Calu3 (cell line): ENCODE data around the gene BAD. TPM values are rescaled to one million over a fixed set of nuclear protein-coding genes. Genes with fewer than 3 reads are reported as not detected.

Experiments
- BruUV-seq: library from RNA; stranded (reverse); fragments of 400-500 nt; replicated peaks from 2 replicates; lab custom pipeline; 2021; lab: Mats Ljungman, UMichigan
- CTCF ChIA-PET: fragments of 300-600 bp; sonication (Branson Sonifier 250); formaldehyde crosslinking; loops from one replicate; lab custom pipeline; 2022; ENCODE audit warnings: antibody characterized with exemption; lab: Charles Lee
- DNase-seq: peaks from one replicate; pipeline ENCODE4 v3.0.0; 2022
- H3K27ac Mint-ChIP-seq: one replicate; pipeline ENCODE4 v1.8.0; 2022; ENCODE audit warnings: mixed read lengths; ENCODE audit not compliant: unreplicated experiment
- H3K27me3 Mint-ChIP-seq: one replicate; pipeline ENCODE4 v1.8.0; 2022; ENCODE audit warnings: mixed read lengths; ENCODE audit not compliant: unreplicated experiment
- H3K36me3 Mint-ChIP-seq: one replicate; pipeline ENCODE4 v1.8.0; 2022; ENCODE audit warnings: mild to moderate bottlenecking, moderate library complexity, mixed read lengths; ENCODE audit not compliant: insufficient read depth, unreplicated experiment
- H3K4me1 Mint-ChIP-seq: one replicate; pipeline ENCODE4 v1.8.0; 2022; ENCODE audit warnings: mild to moderate bottlenecking, low read depth, mixed read lengths; ENCODE audit not compliant: unreplicated experiment
- H3K4me3 Mint-ChIP-seq: one replicate; pipeline ENCODE4 v1.8.0; 2022; ENCODE audit warnings: mild to moderate bottlenecking, low read depth, moderate library complexity, mixed read lengths; ENCODE audit not compliant: unreplicated experiment
- H3K9me3 Mint-ChIP-seq: one replicate; pipeline ENCODE4 v1.8.0; 2022; ENCODE audit warnings: low read depth, mixed read lengths; ENCODE audit not compliant: unreplicated experiment
- CTCF ChIP-seq: fragments of 200-600 bp; IDR thresholded peaks from one replicate; pipeline ENCODE4 v1.8.0; 2022; ENCODE audit warnings: antibody characterized with exemption; ENCODE audit not compliant: unreplicated experiment
- intact Hi-C: fragments of 100-400 bp; cut with micrococcal nuclease; formaldehyde crosslinking; loops from one replicate; pipeline ENCODE4 v1.10.0; 2022; ENCODE audit not compliant: unreplicated experiment
- total RNA-seq: library from RNA; stranded (reverse); gene quantifications from 2 replicates; pipeline ENCODE4 v1.2.3, GENCODE V29; 2022

Gene BAD
- total RNA-seq, 1 experiment from 2014 or later = 30.2 TPM

- peak; percentile 38 for TF ChIP-seq CTCF
- H3K27ac Mint-ChIP-seq = peak within 1 kb of the TSS; percentile 50
- H3K27me3 Mint-ChIP-seq = no peaks in the 10 kb centered on the region
- peak within 1 kb of the TSS; percentile 79 for H3K4me3 Mint-ChIP-seq
- H3K36me3 Mint-ChIP-seq = peaks cover 90% of the 10 kb centered on the region
- H3K9me3 Mint-ChIP-seq = no peaks in the 10 kb centered on the region
- BruUV-seq = TSS peak; percentile 42
- H3K4me1 Mint-ChIP-seq = peaks cover 7% of the 10 kb centered on the region
- DNase-seq = peak; percentile 94
- CTCF ChIA-PET = interaction anchor here (0.5 to 1.3 kb wide), 4 partner anchors 12 to 77 kb away, joined by 3 to 7 read pairs (median 4); no protein-coding TSS in a partner anchor
- intact Hi-C loops = no loop called here
Observed at GRCh38 chr11:64225608-64226506, 58.6 kb downstream of the BAD start, which contains the start of the genes NUDT22 and TRPT1. NUDT22 (plus strand) TSS chr11:64226274; CDS start chr11:64226653, 379 bp downstream. TRPT1 (minus strand) TSS chr11:64226186; CDS start chr11:64225860, 326 bp downstream.

- no peaks in the 10 kb centered on the region for H3K27me3 Mint-ChIP-seq
- peaks cover 7% of the 10 kb centered on the region for H3K4me1 Mint-ChIP-seq
- peaks cover 86% of the 10 kb centered on the region for H3K36me3 Mint-ChIP-seq
- DNase-seq = no peak
- intact Hi-C loops = no loop called here
- H3K9me3 Mint-ChIP-seq = no peaks in the 10 kb centered on the region
- H3K4me3 Mint-ChIP-seq = peak overlapping the region; percentile 79
- H3K27ac Mint-ChIP-seq = peak overlapping the region; percentile 50
- BruUV-seq = no TSS peak
- CTCF ChIA-PET = interaction anchor here (0.5 to 1.1 kb wide), 2 partner anchors 26 to 78 kb away, joined by 4 to 7 read pairs; no protein-coding TSS in a partner anchor
- no peak for TF ChIP-seq CTCF
Observed at GRCh38 chr11:64224891-64225607, 59.4 kb downstream of the BAD start.

- no TSS peak for BruUV-seq
- no peak for TF ChIP-seq CTCF
- Mint-ChIP-seq H3K4me1 (peaks cover 7% of the 10 kb centered on the region), H3K27ac (peak overlapping the region; percentile 50), H3K4me3 (peak overlapping the region; percentile 79), H3K27me3 (no peaks in the 10 kb centered on the region), H3K9me3 (no peaks in the 10 kb centered on the region), H3K36me3 (peaks cover 85% of the 10 kb centered on the region)
- CTCF ChIA-PET = interaction anchor here (1.1 to 1.4 kb wide), 2 partner anchors 10 to 26 kb away, joined by 3 to 4 read pairs; no protein-coding TSS in a partner anchor
- intact Hi-C loops = no loop called here
- no peak for DNase-seq
Observed at GRCh38 chr11:64224151-64224890, 60.1 kb downstream of the BAD start.
